ENCODE measurements around the gene ROCK1.

ROCK1 gene

GRCh38 chr18:21073180-21073579, 38.4 kb downstream of the ROCK1 start:
- TF ChIP-seq EZH2phosphoT487 (conservative IDR thresholded peaks at IDR 0.05; ENCODE audit: low read length) (no peak), CTCF (IDR thresholded peaks at IDR 0.05; ENCODE audit: insufficient read depth, low read length, poor library complexity, severe bottlenecking) (no peak)
- Histone ChIP-seq H3K27ac (ENCODE audit: low read depth, low read length) (no peak overlapping the region), H3K9ac (ENCODE audit: low read length) (no peak overlapping the region), H3K36me3 (ENCODE audit: low read length) (peaks cover 17% of the 10 kb centered on the region; the same call in 1 of the 2 replicates), H3K9me2 (replicated peaks; ENCODE audit: insufficient read depth, low read length) (no peaks in the 10 kb centered on the region), H3K4me3 (ENCODE audit: insufficient read depth, low read length, poor library complexity, severe bottlenecking) (no peak overlapping the region), H3K9me3 (ENCODE audit: insufficient read depth, low read length) (no peaks in the 10 kb centered on the region), H3K79me2 (ENCODE audit: insufficient read depth, low read length) (peaks cover 91% of the 10 kb centered on the region), H3K27me3 (ENCODE audit: low read length) (no peaks in the 10 kb centered on the region), H3F3A (ENCODE audit: insufficient read depth) (no peaks in the 10 kb centered on the region), H4K20me1 (ENCODE audit: low read depth, low read length) (peaks cover 40% of the 10 kb centered on the region), H3K4me2 (ENCODE audit: low read depth, low read length, poor library complexity, severe bottlenecking) (no peak overlapping the region), H2AFZ (ENCODE audit: low read depth, low read length, severe bottlenecking) (no peak overlapping the region)

GRCh38 chr18:21071071-21071470, 40.5 kb downstream of the ROCK1 start:
- no peaks in the 10 kb centered on the region for H3K9me3 ChIP-seq (ENCODE audit: insufficient read depth, low read length)
- peaks cover 17% of the 10 kb centered on the region; the same call in 1 of the 2 replicates for H3K36me3 ChIP-seq (ENCODE audit: low read length)
- peaks cover 37% of the 10 kb centered on the region for H4K20me1 ChIP-seq (ENCODE audit: low read depth, low read length)
- H3K4me3 ChIP-seq (ENCODE audit: insufficient read depth, low read length, poor library complexity, severe bottlenecking), result no peak overlapping the region
- no peak overlapping the region for H3K4me2 ChIP-seq (ENCODE audit: low read depth, low read length, poor library complexity, severe bottlenecking)
- H3K79me2 ChIP-seq (ENCODE audit: insufficient read depth, low read length), result peaks cover 74% of the 10 kb centered on the region
- no peaks in the 10 kb centered on the region for H3F3A ChIP-seq (ENCODE audit: insufficient read depth)
- H3K27me3 ChIP-seq (ENCODE audit: low read length), result no peaks in the 10 kb centered on the region
- no peak overlapping the region for H2AFZ ChIP-seq (ENCODE audit: low read depth, low read length, severe bottlenecking)
- TF ChIP-seq CTCF (IDR thresholded peaks at IDR 0.05; ENCODE audit: insufficient read depth, low read length, poor library complexity, severe bottlenecking) (no peak), EZH2phosphoT487 (conservative IDR thresholded peaks at IDR 0.05; ENCODE audit: low read length) (no peak)
- H3K9me2 ChIP-seq (replicated peaks; ENCODE audit: insufficient read depth, low read length), result no peaks in the 10 kb centered on the region
- H3K27ac ChIP-seq (ENCODE audit: low read depth, low read length), result no peak overlapping the region
- H3K9ac ChIP-seq (ENCODE audit: low read length), result no peak overlapping the region

GRCh38 chr18:21069468-21069867, 42.1 kb downstream of the ROCK1 start:
- H3K4me2 ChIP-seq (ENCODE audit: low read depth, low read length, poor library complexity, severe bottlenecking), result no peak overlapping the region
- no peak overlapping the region for H3K4me3 ChIP-seq (ENCODE audit: insufficient read depth, low read length, poor library complexity, severe bottlenecking)
- no peaks in the 10 kb centered on the region for H3K9me3 ChIP-seq (ENCODE audit: insufficient read depth, low read length)
- no peak overlapping the region for H3K27ac ChIP-seq (ENCODE audit: low read depth, low read length)
- H3K79me2 ChIP-seq (ENCODE audit: insufficient read depth, low read length), result peaks cover 61% of the 10 kb centered on the region
- no peaks in the 10 kb centered on the region for H3K27me3 ChIP-seq (ENCODE audit: low read length)
- no peaks in the 10 kb centered on the region for H3K9me2 ChIP-seq (replicated peaks; ENCODE audit: insufficient read depth, low read length)
- H4K20me1 ChIP-seq (ENCODE audit: low read depth, low read length), result peaks cover 31% of the 10 kb centered on the region
- H3F3A ChIP-seq (ENCODE audit: insufficient read depth), result no peaks in the 10 kb centered on the region
- no peak overlapping the region for H2AFZ ChIP-seq (ENCODE audit: low read depth, low read length, severe bottlenecking)
- H3K9ac ChIP-seq (ENCODE audit: low read length), result no peak overlapping the region
- no peak for TF ChIP-seq EZH2phosphoT487 (conservative IDR thresholded peaks at IDR 0.05; ENCODE audit: low read length)
- no peak for TF ChIP-seq CTCF (IDR thresholded peaks at IDR 0.05; ENCODE audit: insufficient read depth, low read length, poor library complexity, severe bottlenecking)
- H3K36me3 ChIP-seq (ENCODE audit: low read length), result peaks cover 17% of the 10 kb centered on the region; the same call in 1 of the 2 replicates

Measured in SU-DHL-6 (cell line).